ENCODE measurements around the gene FAM107B.

The FAM107B gene

GRCh38 chr10:14489522-14490177 lies 285.0 kb downstream of the FAM107B start:
- ATAC-seq: no peak

GRCh38 chr10:14487488-14487883 lies 287.2 kb downstream of the FAM107B start:
- ATAC-seq: no peak
- TF ChIP-seq BACH2 (CRISPR knock-in tag; IDR thresholded peaks at IDR 0.05; ENCODE audit: borderline replicate concordance) (no peak), ZNF70 (CRISPR knock-in tag; IDR thresholded peaks at IDR 0.05) (no peak), ZFP30 (CRISPR knock-in tag; IDR thresholded peaks at IDR 0.05) (no peak), ZNF565 (CRISPR knock-in tag; conservative IDR thresholded peaks at IDR 0.05; ENCODE audit: low read depth) (no peak), CSRNP3 (CRISPR knock-in tag; IDR thresholded peaks at IDR 0.05) (no peak), CSDC2 (CRISPR knock-in tag; IDR thresholded peaks at IDR 0.05) (no peak), ZFP3 (CRISPR knock-in tag; IDR thresholded peaks at IDR 0.05) (no peak), ISL1 (CRISPR knock-in tag; IDR thresholded peaks at IDR 0.05) (no peak), ARNTL (CRISPR knock-in tag; IDR thresholded peaks at IDR 0.05; ENCODE audit: borderline replicate concordance, low read depth) (no peak), POU6F1 (CRISPR knock-in tag; IDR thresholded peaks at IDR 0.05; ENCODE audit: borderline replicate concordance, low read depth) (no peak), GLIS3 (CRISPR knock-in tag; IDR thresholded peaks at IDR 0.05) (no peak), TCF4 (CRISPR knock-in tag; IDR thresholded peaks at IDR 0.05; ENCODE audit: borderline replicate concordance) (no peak), CREB5 (CRISPR knock-in tag; IDR thresholded peaks at IDR 0.05; ENCODE audit: low read depth) (no peak), PPARA (CRISPR knock-in tag; IDR thresholded peaks at IDR 0.05; ENCODE audit: borderline replicate concordance) (no peak), ESRRG (CRISPR knock-in tag; IDR thresholded peaks at IDR 0.05) (no peak), ZC3H10 (CRISPR knock-in tag; IDR thresholded peaks at IDR 0.05) (no peak)

More at GRCh38 chr10:14489522-14490177, 285.0 kb downstream of the FAM107B start:
- TF ChIP-seq CREB5 (CRISPR knock-in tag; IDR thresholded peaks at IDR 0.05; ENCODE audit: low read depth) (no peak), OSR1 (CRISPR knock-in tag; IDR thresholded peaks at IDR 0.05) (no peak), ZFP30 (CRISPR knock-in tag; IDR thresholded peaks at IDR 0.05) (no peak), PPARA (CRISPR knock-in tag; IDR thresholded peaks at IDR 0.05; ENCODE audit: borderline replicate concordance) (no peak), ZNF565 (CRISPR knock-in tag; conservative IDR thresholded peaks at IDR 0.05; ENCODE audit: low read depth) (no peak), TOX (CRISPR knock-in tag; IDR thresholded peaks at IDR 0.05; ENCODE audit: borderline replicate concordance) (no peak), RARB (CRISPR knock-in tag; IDR thresholded peaks at IDR 0.05) (no peak), TCF4 (CRISPR knock-in tag; IDR thresholded peaks at IDR 0.05; ENCODE audit: borderline replicate concordance) (no peak), POU6F1 (CRISPR knock-in tag; IDR thresholded peaks at IDR 0.05; ENCODE audit: borderline replicate concordance, low read depth) (no peak), CSDC2 (CRISPR knock-in tag; IDR thresholded peaks at IDR 0.05) (no peak), TSHZ2 (CRISPR knock-in tag; IDR thresholded peaks at IDR 0.05) (no peak), SNAI2 (CRISPR knock-in tag; IDR thresholded peaks at IDR 0.05) (no peak)

All from SK-N-SH treated with all-trans-retinoic acid at 6 μM for 48 hours (cell line).